Measurements from ENCODE around the gene CLMP.

The CLMP gene

DNA sequence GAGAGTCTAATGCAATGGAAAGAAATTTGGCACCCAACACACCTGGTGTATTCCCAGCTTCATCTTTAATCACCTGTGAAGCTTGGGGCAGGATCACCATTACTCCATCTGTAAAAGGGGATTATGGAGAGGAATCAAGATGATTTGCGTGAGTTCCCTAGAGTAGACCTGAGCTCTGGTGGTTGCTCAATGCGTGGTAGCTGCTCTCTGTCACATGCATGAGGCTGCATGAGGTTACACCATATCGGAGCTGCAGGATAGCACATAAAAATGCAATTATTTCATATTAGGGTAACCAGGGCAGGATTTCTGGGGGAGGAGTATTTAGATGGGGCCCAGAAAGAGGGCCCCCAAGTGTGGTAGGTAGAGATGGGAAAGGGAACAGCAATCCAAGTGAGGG lies 35.3 kb upstream of the CLMP start:
- H3K27ac ChIP-seq (replicated peaks): no peak overlapping the region
- peak in 1 of 2 experiments; percentile 27 for DNase-seq (ENCODE audit: low read depth in 1 of 2, low spot score in 1 of 2)
- TF ChIP-seq POLR2AphosphoS5 (IDR thresholded peaks at IDR 0.05; ENCODE audit: low read depth) (no peak), GABPA (IDR thresholded peaks at IDR 0.05; ENCODE audit: low read depth) (no peak)
- TF ChIP-seq, protein P1, sequence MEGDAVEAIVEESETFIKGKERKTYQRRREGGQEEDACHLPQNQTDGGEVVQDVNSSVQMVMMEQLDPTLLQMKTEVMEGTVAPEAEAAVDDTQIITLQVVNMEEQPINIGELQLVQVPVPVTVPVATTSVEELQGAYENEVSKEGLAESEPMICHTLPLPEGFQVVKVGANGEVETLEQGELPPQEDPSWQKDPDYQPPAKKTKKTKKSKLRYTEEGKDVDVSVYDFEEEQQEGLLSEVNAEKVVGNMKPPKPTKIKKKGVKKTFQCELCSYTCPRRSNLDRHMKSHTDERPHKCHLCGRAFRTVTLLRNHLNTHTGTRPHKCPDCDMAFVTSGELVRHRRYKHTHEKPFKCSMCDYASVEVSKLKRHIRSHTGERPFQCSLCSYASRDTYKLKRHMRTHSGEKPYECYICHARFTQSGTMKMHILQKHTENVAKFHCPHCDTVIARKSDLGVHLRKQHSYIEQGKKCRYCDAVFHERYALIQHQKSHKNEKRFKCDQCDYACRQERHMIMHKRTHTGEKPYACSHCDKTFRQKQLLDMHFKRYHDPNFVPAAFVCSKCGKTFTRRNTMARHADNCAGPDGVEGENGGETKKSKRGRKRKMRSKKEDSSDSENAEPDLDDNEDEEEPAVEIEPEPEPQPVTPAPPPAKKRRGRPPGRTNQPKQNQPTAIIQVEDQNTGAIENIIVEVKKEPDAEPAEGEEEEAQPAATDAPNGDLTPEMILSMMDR (IDR thresholded peaks at IDR 0.05; ENCODE audit: insufficient read depth, low read length): no peak
- H3K4me3 ChIP-seq (replicated peaks; ENCODE audit: insufficient read depth, low read length): no peak overlapping the region
- H3K27me3 ChIP-seq (ENCODE audit: insufficient read depth, poor library complexity, severe bottlenecking): no peaks in the 10 kb centered on the region

DNA sequence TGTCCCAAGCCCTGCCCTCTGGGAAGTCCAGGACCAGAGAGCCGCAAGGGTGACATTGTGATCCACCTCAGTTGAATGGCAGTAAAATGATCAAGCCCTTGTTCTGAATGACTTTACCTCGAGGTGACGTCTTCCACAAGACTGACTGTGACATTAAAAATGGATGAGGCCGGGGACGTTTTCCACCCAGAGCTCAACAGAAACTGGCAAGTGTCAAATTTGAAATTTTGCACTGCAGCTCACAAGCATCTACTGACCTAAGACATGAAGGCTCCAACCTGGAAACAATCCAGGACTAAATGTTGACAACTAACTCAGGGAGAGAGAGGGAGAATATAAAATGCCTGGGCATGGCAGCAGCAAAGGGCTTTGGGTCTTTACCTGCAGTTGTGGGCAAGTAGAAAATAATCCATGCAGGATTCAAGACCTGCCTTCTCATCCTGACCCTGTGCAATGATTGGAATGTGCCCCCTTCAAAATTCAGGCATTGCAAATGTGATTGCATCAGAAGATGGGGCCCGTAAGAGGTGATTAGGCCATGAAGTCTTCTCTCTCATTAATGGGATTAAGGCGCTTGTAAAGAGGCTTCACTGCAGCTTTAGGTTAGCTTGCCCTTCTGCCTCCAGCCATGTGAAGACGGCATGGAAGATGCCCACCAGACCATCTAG lies 33.6 kb upstream of the CLMP start:
- H3K27ac ChIP-seq (replicated peaks): no peak overlapping the region
- DNase-seq (ENCODE audit: low read depth in 1 of 2, low spot score in 1 of 2): no peak
- TF ChIP-seq SPI1 (IDR thresholded peaks at IDR 0.05; ENCODE audit: borderline replicate concordance, low read depth) (no peak), GABPA (IDR thresholded peaks at IDR 0.05; ENCODE audit: low read depth) (no peak), POLR2AphosphoS5 (IDR thresholded peaks at IDR 0.05; ENCODE audit: low read depth) (no peak)
- TF ChIP-seq, protein P2, sequence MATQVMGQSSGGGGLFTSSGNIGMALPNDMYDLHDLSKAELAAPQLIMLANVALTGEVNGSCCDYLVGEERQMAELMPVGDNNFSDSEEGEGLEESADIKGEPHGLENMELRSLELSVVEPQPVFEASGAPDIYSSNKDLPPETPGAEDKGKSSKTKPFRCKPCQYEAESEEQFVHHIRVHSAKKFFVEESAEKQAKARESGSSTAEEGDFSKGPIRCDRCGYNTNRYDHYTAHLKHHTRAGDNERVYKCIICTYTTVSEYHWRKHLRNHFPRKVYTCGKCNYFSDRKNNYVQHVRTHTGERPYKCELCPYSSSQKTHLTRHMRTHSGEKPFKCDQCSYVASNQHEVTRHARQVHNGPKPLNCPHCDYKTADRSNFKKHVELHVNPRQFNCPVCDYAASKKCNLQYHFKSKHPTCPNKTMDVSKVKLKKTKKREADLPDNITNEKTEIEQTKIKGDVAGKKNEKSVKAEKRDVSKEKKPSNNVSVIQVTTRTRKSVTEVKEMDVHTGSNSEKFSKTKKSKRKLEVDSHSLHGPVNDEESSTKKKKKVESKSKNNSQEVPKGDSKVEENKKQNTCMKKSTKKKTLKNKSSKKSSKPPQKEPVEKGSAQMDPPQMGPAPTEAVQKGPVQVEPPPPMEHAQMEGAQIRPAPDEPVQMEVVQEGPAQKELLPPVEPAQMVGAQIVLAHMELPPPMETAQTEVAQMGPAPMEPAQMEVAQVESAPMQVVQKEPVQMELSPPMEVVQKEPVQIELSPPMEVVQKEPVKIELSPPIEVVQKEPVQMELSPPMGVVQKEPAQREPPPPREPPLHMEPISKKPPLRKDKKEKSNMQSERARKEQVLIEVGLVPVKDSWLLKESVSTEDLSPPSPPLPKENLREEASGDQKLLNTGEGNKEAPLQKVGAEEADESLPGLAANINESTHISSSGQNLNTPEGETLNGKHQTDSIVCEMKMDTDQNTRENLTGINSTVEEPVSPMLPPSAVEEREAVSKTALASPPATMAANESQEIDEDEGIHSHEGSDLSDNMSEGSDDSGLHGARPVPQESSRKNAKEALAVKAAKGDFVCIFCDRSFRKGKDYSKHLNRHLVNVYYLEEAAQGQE (IDR thresholded peaks at IDR 0.05; ENCODE audit: insufficient replicate concordance, low read depth): no peak
- TF ChIP-seq, protein P1 (IDR thresholded peaks at IDR 0.05; ENCODE audit: insufficient read depth, low read length): no peak

DNA sequence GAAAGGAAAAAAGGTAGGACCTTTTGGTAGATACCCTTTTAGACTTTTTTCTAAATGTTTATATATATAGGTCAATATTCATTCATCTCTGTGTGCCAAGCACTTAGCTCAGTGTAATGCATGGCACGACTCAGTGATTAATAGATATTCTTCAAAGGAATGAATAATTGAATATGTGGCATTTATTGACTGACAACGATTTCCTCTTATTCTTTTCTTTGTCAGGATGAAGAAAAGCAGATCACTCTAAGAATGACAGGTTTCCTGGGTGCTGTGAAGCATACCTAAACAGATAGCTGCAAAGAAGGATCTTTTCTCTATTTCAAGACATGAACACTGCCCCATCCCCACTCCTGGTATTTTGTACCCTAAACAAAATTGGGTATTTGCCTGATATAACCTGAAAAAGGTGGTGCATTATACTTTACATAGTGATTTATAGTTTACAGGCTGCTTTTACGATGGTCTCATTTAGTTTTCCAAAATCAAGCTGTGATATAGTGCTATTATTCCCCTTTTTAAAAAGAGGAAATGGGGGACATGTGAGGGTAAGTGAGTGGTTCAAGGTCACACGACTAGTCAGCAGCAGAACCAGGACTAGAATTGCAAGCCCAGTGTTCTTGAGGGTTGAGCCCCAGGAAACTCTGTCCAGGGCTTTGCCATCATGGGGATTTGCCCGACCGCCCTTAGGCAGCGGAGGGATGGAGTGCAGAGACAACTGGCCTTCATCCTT lies 32.9 kb upstream of the CLMP start:
- no peak overlapping the region for H3K27ac ChIP-seq (replicated peaks)

More for the DNA sequence above, 33.6 kb upstream of the CLMP start:
- H3K4me3 ChIP-seq (replicated peaks; ENCODE audit: insufficient read depth, low read length): no peak overlapping the region
- no peaks in the 10 kb centered on the region for H3K27me3 ChIP-seq (ENCODE audit: insufficient read depth, poor library complexity, severe bottlenecking)

DNA sequence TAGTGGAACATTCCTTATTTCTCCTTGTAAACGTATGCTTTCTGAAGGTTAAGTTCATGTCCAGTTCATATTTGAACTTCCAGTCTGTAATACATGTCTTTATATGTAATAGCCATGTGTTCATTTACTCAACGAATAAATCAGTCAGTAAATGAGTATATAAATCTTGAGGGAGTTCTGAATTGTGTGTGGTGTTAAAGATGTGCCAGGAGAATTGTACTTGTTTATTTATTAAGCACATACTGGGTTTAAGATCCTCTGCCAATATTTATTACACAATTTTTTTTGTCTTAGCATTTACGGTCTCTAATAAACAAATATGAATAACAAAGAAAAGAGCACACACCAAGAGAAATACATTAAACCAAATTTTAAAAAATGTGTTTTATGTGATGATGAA lies 26.5 kb upstream of the CLMP start:
- DNase-seq (ENCODE audit: low read depth in 1 of 2, low spot score in 1 of 2): no peak

More for the DNA sequence above, 32.9 kb upstream of the CLMP start:
- TF ChIP-seq SPI1 (IDR thresholded peaks at IDR 0.05; ENCODE audit: borderline replicate concordance, low read depth): peak; percentile 67
- no peak for TF ChIP-seq GABPA (IDR thresholded peaks at IDR 0.05; ENCODE audit: low read depth)
- Histone ChIP-seq H3K27me3 (ENCODE audit: insufficient read depth, poor library complexity, severe bottlenecking) (no peaks in the 10 kb centered on the region), H3K4me3 (replicated peaks; ENCODE audit: insufficient read depth, low read length) (no peak overlapping the region)
- no peak for DNase-seq (ENCODE audit: low read depth in 1 of 2, low spot score in 1 of 2)

More for the DNA sequence above, 26.5 kb upstream of the CLMP start:
- Histone ChIP-seq H3K27ac (replicated peaks) (no peak overlapping the region), H3K27me3 (ENCODE audit: insufficient read depth, poor library complexity, severe bottlenecking) (no peaks in the 10 kb centered on the region), H3K4me3 (replicated peaks; ENCODE audit: insufficient read depth, low read length) (no peak overlapping the region)
- TF ChIP-seq POLR2AphosphoS5 (IDR thresholded peaks at IDR 0.05; ENCODE audit: low read depth): no peak
- TF ChIP-seq, protein P2 (IDR thresholded peaks at IDR 0.05; ENCODE audit: insufficient replicate concordance, low read depth): no peak
- TF ChIP-seq, protein P1 (IDR thresholded peaks at IDR 0.05; ENCODE audit: insufficient read depth, low read length): no peak
- TF ChIP-seq GABPA (IDR thresholded peaks at IDR 0.05; ENCODE audit: low read depth): no peak
- TF ChIP-seq SPI1 (IDR thresholded peaks at IDR 0.05; ENCODE audit: borderline replicate concordance, low read depth): no peak
